ENCODE results near the gene RACGAP1. TPM values are rescaled to one million over a fixed set of nuclear protein-coding genes. Genes with fewer than 3 reads are reported as not detected.

Gene RACGAP1
- polyA plus RNA-seq, 1 donor = 22.4 TPM

GRCh38 chr12:49968471-49968870 lies 56.8 kb downstream of the RACGAP1 start:
- DNase-seq = no peak

DNA sequence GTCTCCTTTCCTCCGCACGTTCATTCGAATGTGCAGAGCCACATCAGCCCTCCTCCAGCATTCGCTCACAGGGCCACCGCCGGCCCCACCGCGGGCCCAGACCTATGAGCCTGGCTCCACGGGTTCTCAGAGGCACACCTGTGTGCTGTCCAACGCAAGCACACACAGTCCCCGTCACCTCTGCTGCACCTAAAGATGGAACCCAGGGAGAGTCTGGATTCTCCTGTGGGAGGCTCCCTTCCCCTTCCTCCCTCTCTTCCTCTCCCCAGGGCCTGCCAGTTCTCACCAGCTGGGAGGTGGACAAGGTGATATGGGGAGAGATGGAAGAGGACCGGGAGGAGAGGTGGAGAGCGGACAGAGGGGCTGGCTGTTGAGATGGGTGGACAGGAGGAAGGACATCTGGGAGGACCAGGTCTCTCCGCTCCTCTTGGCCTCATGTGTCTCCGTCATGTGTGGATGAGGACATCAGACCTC lies 57.5 kb downstream of the RACGAP1 start:
- DNase-seq = no peak

- peak; percentile 89 for DNase-seq
Observed at GRCh38 chr12:49967042-49967776, 58.1 kb downstream of the RACGAP1 start.

DNA sequence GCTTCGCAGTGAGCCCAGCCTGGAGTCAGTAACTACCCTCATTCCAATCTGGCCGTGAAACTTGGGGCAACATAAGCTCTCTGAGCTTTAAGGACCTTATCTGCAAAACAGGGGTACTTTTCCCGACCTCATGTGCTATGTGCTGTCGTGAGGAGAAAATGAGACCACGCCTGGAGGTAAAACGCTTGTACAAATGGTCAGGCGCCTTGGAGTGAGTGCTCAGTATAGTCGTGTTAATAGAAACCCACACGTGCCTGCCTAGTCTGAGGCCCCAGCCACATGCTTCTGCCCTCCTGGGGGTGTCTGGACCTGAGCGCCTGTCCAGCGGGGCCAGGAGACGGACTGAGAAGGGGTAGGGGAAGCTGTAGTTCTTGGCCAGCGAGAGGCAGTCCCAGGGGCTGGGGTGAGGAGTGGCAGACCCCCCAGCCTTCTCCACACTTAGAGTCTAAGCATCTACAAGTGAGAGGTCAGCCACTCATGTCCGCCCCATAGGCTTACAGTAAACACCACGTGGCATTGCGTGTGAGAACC lies 58.7 kb downstream of the RACGAP1 start:
- DNase-seq = no peak

- DNase-seq = no peak
Observed at GRCh38 chr12:49965836-49966235, 59.5 kb downstream of the RACGAP1 start.

DNA sequence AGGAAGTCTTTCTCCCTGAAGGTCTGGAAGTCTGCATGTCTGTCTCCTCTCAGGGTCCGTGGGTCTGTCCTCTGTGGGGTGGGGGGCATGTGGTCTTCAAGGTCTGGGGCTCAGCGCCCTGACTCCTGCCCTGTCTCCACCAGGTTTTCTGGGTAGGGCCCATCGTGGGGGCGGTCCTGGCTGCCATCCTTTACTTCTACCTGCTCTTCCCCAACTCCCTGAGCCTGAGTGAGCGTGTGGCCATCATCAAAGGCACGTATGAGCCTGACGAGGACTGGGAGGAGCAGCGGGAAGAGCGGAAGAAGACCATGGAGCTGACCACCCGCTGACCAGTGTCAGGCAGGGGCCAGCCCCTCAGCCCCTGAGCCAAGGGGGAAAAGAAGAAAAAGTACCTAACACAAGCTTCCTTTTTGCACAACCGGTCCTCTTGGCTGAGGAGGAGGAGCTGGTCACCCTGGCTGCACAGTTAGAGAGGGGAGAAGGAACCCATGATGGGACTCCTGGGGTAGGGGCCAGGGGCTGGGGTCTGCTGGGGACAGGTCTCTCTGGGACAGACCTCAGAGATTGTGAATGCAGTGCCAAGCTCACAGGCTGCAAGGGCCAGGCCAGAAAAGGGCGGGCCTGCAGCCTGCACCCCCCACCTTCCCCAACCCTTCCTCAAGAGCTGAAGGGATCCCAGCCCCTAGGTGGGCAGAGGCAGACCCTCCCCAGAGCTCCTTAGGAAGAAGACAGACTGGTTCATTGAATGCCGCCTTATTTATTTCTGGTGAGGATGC lies 60.3 kb downstream of the RACGAP1 start:
- no peak for DNase-seq

GRCh38 chr12:49963976-49964815 lies 61.1 kb downstream of the RACGAP1 start:
- no peak for DNase-seq

- DNase-seq = no peak
Observed at GRCh38 chr12:49962861-49963765, 62.2 kb downstream of the RACGAP1 start.

- no peak for DNase-seq
Observed at GRCh38 chr12:49961993-49962764, 63.1 kb downstream of the RACGAP1 start.

- DNase-seq = no peak
Observed at GRCh38 chr12:49961111-49961922, 64.0 kb downstream of the RACGAP1 start, which contains the start of gene AQP5. Gene AQP5 (plus strand): TSS chr12:49961872. CDS start chr12:49962018, 146 bp downstream.

DNA sequence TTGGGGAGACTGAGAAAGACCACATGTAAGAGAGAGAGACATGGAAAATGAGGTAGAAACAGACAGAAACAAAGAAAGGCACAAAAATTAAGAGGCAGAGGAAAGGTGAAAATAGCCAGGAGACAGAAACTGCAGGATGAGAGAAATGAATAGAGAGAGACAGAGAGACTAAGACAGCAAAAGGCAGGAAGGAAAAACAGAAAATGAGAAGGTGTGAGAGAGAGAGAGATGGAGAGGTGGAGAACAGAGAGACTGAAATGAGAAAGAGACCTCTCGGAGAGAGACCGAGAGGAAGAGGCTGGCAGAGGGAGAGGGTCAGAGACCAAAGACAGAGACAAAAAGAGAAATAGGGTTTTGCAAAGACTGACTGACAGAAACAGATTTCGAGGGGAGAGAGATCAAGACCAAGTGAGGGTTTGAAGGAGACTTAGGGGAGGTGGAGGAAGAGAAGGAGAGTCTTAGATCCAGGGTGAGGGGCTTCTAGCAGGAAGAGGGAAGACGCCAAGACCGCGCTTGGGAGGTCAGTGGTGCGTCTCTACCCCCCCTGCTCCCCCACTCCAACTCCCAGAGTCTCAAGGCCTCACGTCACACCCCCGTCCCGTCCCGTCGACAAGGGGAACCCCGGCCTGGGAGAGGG lies 64.7 kb downstream of the RACGAP1 start:
- no peak for DNase-seq

DNA sequence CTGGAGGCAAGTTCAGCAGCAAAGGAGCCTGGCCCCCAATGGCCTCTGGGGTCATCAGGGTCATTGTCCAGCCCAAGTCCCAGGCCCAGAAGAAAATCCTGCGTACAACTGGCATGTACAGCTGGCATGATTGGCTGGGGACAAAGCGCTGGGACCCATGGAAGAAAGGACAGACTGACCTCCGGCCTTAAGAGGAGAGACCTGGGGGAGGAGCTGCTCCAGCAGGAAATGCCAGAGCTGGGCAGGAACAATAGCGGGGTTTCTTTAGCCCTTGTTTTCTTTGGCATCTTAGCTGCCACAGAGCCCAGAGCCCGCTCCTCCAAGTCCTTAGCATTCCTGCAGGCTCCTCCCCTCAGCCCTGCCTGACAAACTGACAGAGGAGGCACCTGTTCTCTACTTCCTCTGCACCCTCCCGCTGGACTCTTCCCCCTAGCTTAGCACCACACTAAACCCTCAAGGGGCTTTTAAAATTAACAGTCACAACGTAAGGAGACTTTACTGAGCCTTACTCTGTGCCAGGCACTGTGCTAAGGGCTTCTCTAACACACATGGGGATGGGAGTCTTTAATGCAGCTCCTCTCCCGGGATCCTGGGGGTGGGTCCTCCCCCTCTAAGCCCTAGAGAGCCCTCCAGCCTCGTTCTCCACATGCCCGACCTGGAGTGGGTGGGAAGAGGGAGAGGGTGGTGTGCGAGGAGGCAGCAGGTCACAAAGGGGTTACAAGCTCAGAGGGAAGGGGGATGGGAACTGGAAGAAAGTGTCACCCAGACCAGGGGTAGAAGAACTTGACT lies 65.4 kb downstream of the RACGAP1 start:
- no peak for DNase-seq

DNA sequence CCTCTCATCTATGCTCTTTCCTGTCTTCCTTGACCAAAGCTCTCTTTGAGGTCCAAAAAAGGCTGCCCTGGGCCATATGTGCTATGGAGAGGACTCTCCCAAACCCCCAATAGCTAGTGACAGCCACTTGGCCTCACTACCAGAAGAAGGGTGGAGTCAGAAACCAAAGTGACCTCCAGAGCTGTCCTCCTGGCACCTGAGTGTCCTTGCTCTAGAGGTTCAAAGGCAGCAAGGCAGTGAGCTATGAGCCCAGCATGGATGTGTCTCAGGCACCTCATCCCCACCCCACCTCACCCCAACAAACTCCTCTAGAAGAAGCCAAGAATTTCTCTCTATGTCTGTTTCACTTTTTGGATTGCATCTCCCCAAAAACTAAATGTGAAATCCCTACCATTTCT lies 67.7 kb downstream of the RACGAP1 start:
- DNase-seq = no peak

DNA sequence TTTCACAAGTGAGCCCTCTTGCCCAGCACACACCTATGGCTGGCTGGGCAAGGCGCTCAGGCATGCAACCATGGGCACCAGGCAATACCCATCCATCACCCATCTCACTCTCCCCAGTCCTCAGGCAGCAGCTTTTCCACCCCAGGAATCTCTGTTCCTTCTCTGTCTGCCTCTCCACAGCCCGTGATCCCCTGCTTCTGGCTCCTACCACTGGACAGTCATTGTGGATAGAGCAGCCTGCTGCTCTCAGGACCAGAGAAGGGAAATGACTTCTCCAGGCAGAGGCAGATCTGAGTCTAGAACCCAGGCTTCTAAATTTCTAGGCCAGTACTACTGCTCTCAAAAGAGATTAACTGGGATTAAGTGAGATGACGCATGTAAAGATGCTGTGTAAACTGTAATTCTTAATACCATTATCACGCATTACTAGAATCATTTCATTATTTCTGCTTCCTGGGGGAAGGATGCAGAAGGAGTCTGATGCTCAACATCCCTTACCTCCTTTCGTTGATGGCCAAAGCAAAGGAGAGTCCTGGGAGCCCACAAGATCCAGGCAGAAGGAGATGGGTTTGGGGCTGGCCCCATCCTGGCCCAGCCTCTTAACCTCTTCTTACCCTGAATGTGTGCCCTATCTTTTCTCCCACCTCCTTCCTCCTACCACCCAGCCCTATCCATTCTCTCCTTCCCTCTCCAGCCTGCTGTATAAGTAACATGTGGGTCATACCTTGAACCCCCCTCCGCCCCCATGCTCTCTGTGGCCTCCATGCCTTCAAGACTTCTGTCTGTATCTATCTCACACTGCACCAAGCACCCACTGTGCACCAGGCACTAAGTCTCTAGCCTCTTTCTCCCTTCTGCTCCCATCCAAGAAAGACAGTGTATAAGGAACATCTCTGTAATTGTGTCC lies 68.4 kb downstream of the RACGAP1 start:
- DNase-seq = no peak

- no peak for DNase-seq
Observed at GRCh38 chr12:49955899-49956662, 69.2 kb downstream of the RACGAP1 start.

Data from hindlimb muscle (tissue), 1 donor.